Measurements from ENCODE around the gene AOPEP. TPM values are rescaled to one million over a fixed set of nuclear protein-coding genes. Genes with fewer than 3 reads are reported as not detected.
A peak's percentile ranks its signal among the peaks of the same experiment; 100 is the strongest.

The AOPEP gene
- total RNA-seq, 1 experiment from 2014 or later: 36.4 TPM

DNA sequence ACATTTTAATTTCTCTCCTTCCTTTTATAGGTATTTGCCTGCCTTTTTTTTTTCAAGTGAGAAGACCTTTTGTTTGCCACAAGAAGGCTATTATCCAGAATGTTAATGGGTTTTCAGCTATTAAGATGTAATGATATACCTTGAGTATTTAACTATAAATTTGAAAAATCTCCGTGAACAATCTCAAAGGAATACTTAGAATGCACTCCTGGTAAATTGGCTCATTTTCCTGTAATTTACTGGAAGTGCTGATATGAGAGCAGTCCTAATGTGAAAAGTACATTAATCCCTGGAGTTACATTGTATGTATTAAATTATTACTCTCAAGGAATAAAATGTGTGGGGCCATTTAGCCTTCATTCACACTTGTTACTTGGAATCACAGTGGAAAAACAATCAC, 32.4 kb downstream of the AOPEP start:
- intact Hi-C loops (cut with micrococcal nuclease; ENCODE audit: unreplicated experiment): no loop called here
- Histone ChIP-seq H3K9me3 (ENCODE audit: control insufficient read depth, insufficient read depth, low read depth, low read length) (no peaks in the 10 kb centered on the region), H3K36me3 (ENCODE audit: control insufficient read depth, insufficient read depth, low read length) (no peaks in the 10 kb centered on the region), H3K4me1 (ENCODE audit: control insufficient read depth, insufficient read depth, low read length) (no peaks in the 10 kb centered on the region; the same call in 1 of the 2 replicates), H3K27me3 (ENCODE audit: control insufficient read depth, insufficient read depth, low read length) (no peaks in the 10 kb centered on the region), H3K27ac (ENCODE audit: low read length) (no peak overlapping the region), H3K4me3 (ENCODE audit: low read depth in 2 of 2, low read length in 2 of 2) (no peak overlapping the region)
- BruUV-seq (replicated peaks): no TSS peak
- TF ChIP-seq, protein P1, sequence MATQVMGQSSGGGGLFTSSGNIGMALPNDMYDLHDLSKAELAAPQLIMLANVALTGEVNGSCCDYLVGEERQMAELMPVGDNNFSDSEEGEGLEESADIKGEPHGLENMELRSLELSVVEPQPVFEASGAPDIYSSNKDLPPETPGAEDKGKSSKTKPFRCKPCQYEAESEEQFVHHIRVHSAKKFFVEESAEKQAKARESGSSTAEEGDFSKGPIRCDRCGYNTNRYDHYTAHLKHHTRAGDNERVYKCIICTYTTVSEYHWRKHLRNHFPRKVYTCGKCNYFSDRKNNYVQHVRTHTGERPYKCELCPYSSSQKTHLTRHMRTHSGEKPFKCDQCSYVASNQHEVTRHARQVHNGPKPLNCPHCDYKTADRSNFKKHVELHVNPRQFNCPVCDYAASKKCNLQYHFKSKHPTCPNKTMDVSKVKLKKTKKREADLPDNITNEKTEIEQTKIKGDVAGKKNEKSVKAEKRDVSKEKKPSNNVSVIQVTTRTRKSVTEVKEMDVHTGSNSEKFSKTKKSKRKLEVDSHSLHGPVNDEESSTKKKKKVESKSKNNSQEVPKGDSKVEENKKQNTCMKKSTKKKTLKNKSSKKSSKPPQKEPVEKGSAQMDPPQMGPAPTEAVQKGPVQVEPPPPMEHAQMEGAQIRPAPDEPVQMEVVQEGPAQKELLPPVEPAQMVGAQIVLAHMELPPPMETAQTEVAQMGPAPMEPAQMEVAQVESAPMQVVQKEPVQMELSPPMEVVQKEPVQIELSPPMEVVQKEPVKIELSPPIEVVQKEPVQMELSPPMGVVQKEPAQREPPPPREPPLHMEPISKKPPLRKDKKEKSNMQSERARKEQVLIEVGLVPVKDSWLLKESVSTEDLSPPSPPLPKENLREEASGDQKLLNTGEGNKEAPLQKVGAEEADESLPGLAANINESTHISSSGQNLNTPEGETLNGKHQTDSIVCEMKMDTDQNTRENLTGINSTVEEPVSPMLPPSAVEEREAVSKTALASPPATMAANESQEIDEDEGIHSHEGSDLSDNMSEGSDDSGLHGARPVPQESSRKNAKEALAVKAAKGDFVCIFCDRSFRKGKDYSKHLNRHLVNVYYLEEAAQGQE (IDR thresholded peaks at IDR 0.05; ENCODE audit: insufficient read depth in 1 of 2, low read depth in 2 of 2, low read length in 1 of 2): no peak
- TF ChIP-seq POLR2AphosphoS5 (IDR thresholded peaks at IDR 0.05; ENCODE audit: low read depth, low read length) (no peak), TCF7L2 (IDR thresholded peaks at IDR 0.05; ENCODE audit: low read depth, low read length) (no peak), SIN3A (IDR thresholded peaks at IDR 0.05; ENCODE audit: borderline replicate concordance, insufficient read depth, low read depth, low read length) (no peak)
- TF ChIP-seq, protein P2, sequence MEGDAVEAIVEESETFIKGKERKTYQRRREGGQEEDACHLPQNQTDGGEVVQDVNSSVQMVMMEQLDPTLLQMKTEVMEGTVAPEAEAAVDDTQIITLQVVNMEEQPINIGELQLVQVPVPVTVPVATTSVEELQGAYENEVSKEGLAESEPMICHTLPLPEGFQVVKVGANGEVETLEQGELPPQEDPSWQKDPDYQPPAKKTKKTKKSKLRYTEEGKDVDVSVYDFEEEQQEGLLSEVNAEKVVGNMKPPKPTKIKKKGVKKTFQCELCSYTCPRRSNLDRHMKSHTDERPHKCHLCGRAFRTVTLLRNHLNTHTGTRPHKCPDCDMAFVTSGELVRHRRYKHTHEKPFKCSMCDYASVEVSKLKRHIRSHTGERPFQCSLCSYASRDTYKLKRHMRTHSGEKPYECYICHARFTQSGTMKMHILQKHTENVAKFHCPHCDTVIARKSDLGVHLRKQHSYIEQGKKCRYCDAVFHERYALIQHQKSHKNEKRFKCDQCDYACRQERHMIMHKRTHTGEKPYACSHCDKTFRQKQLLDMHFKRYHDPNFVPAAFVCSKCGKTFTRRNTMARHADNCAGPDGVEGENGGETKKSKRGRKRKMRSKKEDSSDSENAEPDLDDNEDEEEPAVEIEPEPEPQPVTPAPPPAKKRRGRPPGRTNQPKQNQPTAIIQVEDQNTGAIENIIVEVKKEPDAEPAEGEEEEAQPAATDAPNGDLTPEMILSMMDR (IDR thresholded peaks at IDR 0.05): no peak
- ChIA-PET CTCF (no interaction called here), POLR2A (no interaction called here)
- ATAC-seq: no peak
- no peak for DNase-seq (ENCODE audit: low read depth, low spot score)
- in situ Hi-C loops (cut with HindIII; ENCODE audit: low pct_unique_long_range_greater_than_20kb, low sequenced_read_pairs): no loop called here

DNA sequence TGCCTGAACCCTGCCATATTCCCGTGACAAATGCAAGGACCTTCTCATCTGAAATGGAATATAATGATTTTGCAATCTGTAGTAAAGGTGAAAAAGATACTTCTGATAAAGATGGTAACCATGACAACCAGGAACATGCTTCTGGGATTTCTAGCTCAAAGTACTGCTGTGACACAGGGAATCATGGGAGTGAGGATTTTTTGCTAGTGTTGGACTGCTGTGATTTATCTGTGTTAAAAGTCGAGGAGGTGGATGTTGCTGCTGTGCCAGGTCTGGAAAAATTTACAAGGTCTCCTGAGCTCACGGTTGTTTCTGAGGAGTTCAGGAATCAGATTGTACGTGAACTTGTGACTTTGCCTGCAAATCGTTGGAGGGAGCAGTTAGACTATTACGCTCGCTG, 33.5 kb downstream of the AOPEP start:
- BruUV-seq (replicated peaks): TSS peak; percentile 77
- DNase-seq (ENCODE audit: low read depth, low spot score) (no peak), ATAC-seq (no peak)
- Histone ChIP-seq H3K27ac (ENCODE audit: low read length) (no peak overlapping the region), H3K36me3 (ENCODE audit: control insufficient read depth, insufficient read depth, low read length) (no peaks in the 10 kb centered on the region), H3K4me1 (ENCODE audit: control insufficient read depth, insufficient read depth, low read length) (no peaks in the 10 kb centered on the region; the same call in 1 of the 2 replicates), H3K4me3 (ENCODE audit: low read depth in 2 of 2, low read length in 2 of 2) (no peak overlapping the region), H3K9me3 (ENCODE audit: control insufficient read depth, insufficient read depth, low read depth, low read length) (no peaks in the 10 kb centered on the region), H3K27me3 (ENCODE audit: control insufficient read depth, insufficient read depth, low read length) (no peaks in the 10 kb centered on the region)
- POLR2A ChIA-PET: no interaction called here
- TF ChIP-seq POLR2AphosphoS5 (IDR thresholded peaks at IDR 0.05; ENCODE audit: low read depth, low read length) (no peak), SIN3A (IDR thresholded peaks at IDR 0.05; ENCODE audit: borderline replicate concordance, insufficient read depth, low read depth, low read length) (no peak), TCF7L2 (IDR thresholded peaks at IDR 0.05; ENCODE audit: low read depth, low read length) (no peak)
- TF ChIP-seq, protein P1 (IDR thresholded peaks at IDR 0.05; ENCODE audit: insufficient read depth in 1 of 2, low read depth in 2 of 2, low read length in 1 of 2): no peak
- TF ChIP-seq, protein P2 (IDR thresholded peaks at IDR 0.05): no peak
- in situ Hi-C loops (cut with HindIII; ENCODE audit: low pct_unique_long_range_greater_than_20kb, low sequenced_read_pairs) (no loop called here), intact Hi-C loops (cut with micrococcal nuclease; ENCODE audit: unreplicated experiment) (no loop called here)
- CTCF ChIA-PET: no interaction called here

Measured in Panc1 (cell line).